ENCODE measurements around the gene KRTAP1-5.

GRCh38 chr17:40980117-40980516, 46.9 kb downstream of the KRTAP1-5 start:
- TF ChIP-seq ZNF274 (IDR thresholded peaks at IDR 0.05; ENCODE audit: insufficient read depth, insufficient read length) (no peak), KAT2A (conservative IDR thresholded peaks at IDR 0.05; ENCODE audit: control insufficient read depth, low read depth, low read length) (no peak), TAF1 (IDR thresholded peaks at IDR 0.05; ENCODE audit: borderline replicate concordance, low read depth, low read length) (no peak), FOS (IDR thresholded peaks at IDR 0.05; ENCODE audit: borderline replicate concordance, extremely low read depth, insufficient read length) (no peak), POLR2AphosphoS5 (IDR thresholded peaks at IDR 0.05; ENCODE audit: low read length) (no peak), SIX5 (IDR thresholded peaks at IDR 0.05; ENCODE audit: low read depth, low read length, severe bottlenecking) (no peak), CBFB (IDR thresholded peaks at IDR 0.05; ENCODE audit: low read depth) (no peak), EZH2 (IDR thresholded peaks at IDR 0.05; ENCODE audit: borderline replicate concordance, control insufficient read depth, low read depth, low read length) (no peak), MTA3 (IDR thresholded peaks at IDR 0.05; ENCODE audit: borderline replicate concordance, low read length) (no peak), RFX5 (IDR thresholded peaks at IDR 0.05; ENCODE audit: low read depth, low read length) (no peak), NR2C2 (IDR thresholded peaks at IDR 0.05; ENCODE audit: borderline replicate concordance, control insufficient read depth, insufficient read length, low read depth) (no peak), MXI1 (IDR thresholded peaks at IDR 0.05; ENCODE audit: low read depth, low read length) (no peak)

All from GM12878 (cell line).